Bronchial epithelial cell (primary cell): Measurements from ENCODE around the gene SUN1. TPM values are rescaled to one million over a fixed set of nuclear protein-coding genes. Genes with fewer than 3 reads are reported as not detected.

Experiments
- DNase-seq: peaks from one replicate; pipeline ENCODE4 v3.0.0-alpha.2; 2010; ENCODE audit warnings: low read depth
- FAIRE-seq: peaks from 2 replicates; lab custom pipeline; 2011; peaks lifted over from hg19 to GRCh38; lab: Jason Lieb, UNC
- H3K27me3 ChIP-seq: 2 replicates; pipeline ENCODE4 v1.5.1; 2011; ENCODE audit warnings: low read length; ENCODE audit not compliant: control insufficient read depth, insufficient read depth
- H3K36me3 ChIP-seq: 2 replicates; pipeline ENCODE4 v1.5.1; 2011; ENCODE audit warnings: low read length; ENCODE audit not compliant: control insufficient read depth, insufficient read depth
- H3K4me3 ChIP-seq: 2 replicates; pipeline ENCODE4 v1.5.1; 2011; ENCODE audit warnings: mild to moderate bottlenecking, low read depth, low read length, control low read depth
- CTCF ChIP-seq: IDR thresholded peaks from 2 replicates; pipeline ENCODE4 v1.5.1; 2011; ENCODE audit warnings: mild to moderate bottlenecking, moderate library complexity, low read length, control low read depth, inconsistent platforms; ENCODE audit not compliant: insufficient read depth, severe bottlenecking
- total RNA-seq: library from RNA; depleted of rRNA; stranded (reverse); fragments of >200 nt; gene quantifications from 2 replicates; pipeline ENCODE4 v1.2.1, GENCODE V29; 2014

SUN1 gene
- total RNA-seq, 1 donor from 2014 or later, result 176 TPM

- H3K36me3 ChIP-seq, result peaks cover 28% of the 10 kb centered on the region
- DNase-seq, result no peak
- no peak for TF ChIP-seq CTCF
- H3K4me3 ChIP-seq, result no peak overlapping the region
- no peaks in the 10 kb centered on the region for H3K27me3 ChIP-seq
- peak; percentile 36 for FAIRE-seq
Measured at GRCh38 chr7:865921-866320, 33.6 kb downstream of the SUN1 start.

- H3K4me3 ChIP-seq, result no peak overlapping the region
- no peak for FAIRE-seq
- no peak for DNase-seq
- peaks cover 21% of the 10 kb centered on the region for H3K36me3 ChIP-seq
- no peaks in the 10 kb centered on the region for H3K27me3 ChIP-seq
- TF ChIP-seq CTCF, result no peak
Measured at GRCh38 chr7:867001-867405, 34.7 kb downstream of the SUN1 start.

GRCh38 chr7:867406-868188 is 35.3 kb downstream of the SUN1 start:
- Histone ChIP-seq H3K27me3 (no peaks in the 10 kb centered on the region), H3K36me3 (peaks cover 20% of the 10 kb centered on the region), H3K4me3 (no peak overlapping the region)
- DNase-seq, result peak; percentile 59
- FAIRE-seq, result peak; percentile 13
- TF ChIP-seq CTCF, result no peak

- no peaks in the 10 kb centered on the region for H3K27me3 ChIP-seq
- DNase-seq, result no peak
- peaks cover 20% of the 10 kb centered on the region for H3K36me3 ChIP-seq
- no peak overlapping the region for H3K4me3 ChIP-seq
- no peak for TF ChIP-seq CTCF
- FAIRE-seq, result no peak
Measured at GRCh38 chr7:868189-868486, 35.9 kb downstream of the SUN1 start.

- no peak for FAIRE-seq
- no peak overlapping the region for H3K4me3 ChIP-seq
- no peaks in the 10 kb centered on the region for H3K27me3 ChIP-seq
- peaks cover 22% of the 10 kb centered on the region for H3K36me3 ChIP-seq
- TF ChIP-seq CTCF, result no peak
- DNase-seq, result no peak
Measured at GRCh38 chr7:869348-869747, 37.1 kb downstream of the SUN1 start.
